ES-I3 (cell line): ENCODE measurements around the gene ACOT8.
"Not testable (repeated sequence)": the region's sequence is repeated elsewhere in the genome, so short reads cannot be mapped to it uniquely, and the experiment has no call there.

Experiments used
- H3K36me3 ChIP-seq: 2 replicates; pipeline ENCODE4 v1.6.1; 2013; ENCODE audit warnings: mild to moderate bottlenecking, low read length, control low read depth, moderate library complexity; ENCODE audit not compliant: insufficient read depth
- H3K4me1 ChIP-seq: 2 replicates; pipeline ENCODE4 v1.6.1; 2013; ENCODE audit warnings: mild to moderate bottlenecking, control low read depth, low read length; ENCODE audit not compliant: insufficient read depth
- H3K9ac ChIP-seq: 2 replicates; pipeline ENCODE4 v1.6.1; 2013; ENCODE audit warnings: low read depth, mild to moderate bottlenecking, low read length, moderate library complexity
- H3K9me3 ChIP-seq: 2 replicates; pipeline ENCODE4 v1.6.1; 2013; ENCODE audit warnings: mild to moderate bottlenecking, low read length, moderate library complexity; ENCODE audit not compliant: control insufficient read depth, insufficient read depth

ACOT8 gene

GRCh38 chr20:45833883-45834796 is 23.1 kb downstream of the ACOT8 start:
- Histone ChIP-seq H3K9ac (peak overlapping the region; percentile 98), H3K9me3 (no peaks in the 10 kb centered on the region), H3K4me1 (peaks cover 15% of the 10 kb centered on the region), H3K36me3 (peaks cover 4% of the 10 kb centered on the region; the same call in 1 of the 2 replicates)

GRCh38 chr20:45833030-45833882 is 23.9 kb downstream of the ACOT8 start, which contains the start of gene SNX21:
Gene SNX21, plus strand, starts transcription at chr20:45833799. Its CDS starts 121 bp downstream, at chr20:45833920.
- Histone ChIP-seq H3K9ac (peak within 1 kb of the TSS; percentile 98), H3K9me3 (no peaks in the 10 kb centered on the region), H3K36me3 (peaks cover 4% of the 10 kb centered on the region; the same call in 1 of the 2 replicates), H3K4me1 (peaks cover 15% of the 10 kb centered on the region)

- Histone ChIP-seq H3K9ac (no peak overlapping the region), H3K9me3 (no peaks in the 10 kb centered on the region), H3K36me3 (peaks cover 4% of the 10 kb centered on the region; the same call in 1 of the 2 replicates), H3K4me1 (peaks cover 15% of the 10 kb centered on the region)
Observed at GRCh38 chr20:45832619-45833018, 24.6 kb downstream of the ACOT8 start.

GRCh38 chr20:45829673-45830106 is 27.5 kb downstream of the ACOT8 start:
- H3K9ac ChIP-seq, H3K4me1 ChIP-seq, H3K36me3 ChIP-seq, H3K9me3 ChIP-seq: not testable (repeated sequence)

GRCh38 chr20:45828589-45828988 is 28.6 kb downstream of the ACOT8 start:
- Histone ChIP-seq H3K36me3 (no peaks in the 10 kb centered on the region), H3K9me3 (no peaks in the 10 kb centered on the region), H3K9ac (no peak overlapping the region), H3K4me1 (peaks cover 3% of the 10 kb centered on the region; the same call in 1 of the 2 replicates)

GRCh38 chr20:45827712-45828111 is 29.5 kb downstream of the ACOT8 start:
- H3K4me1 ChIP-seq = no peaks in the 10 kb centered on the region
- no peak overlapping the region for H3K9ac ChIP-seq
- H3K36me3 ChIP-seq = no peaks in the 10 kb centered on the region
- no peaks in the 10 kb centered on the region for H3K9me3 ChIP-seq

GRCh38 chr20:45827030-45827652 is 30.1 kb downstream of the ACOT8 start, which contains the start of gene TNNC2:
Gene TNNC2, minus strand, starts transcription at chr20:45827312. Its CDS starts 64 bp downstream, at chr20:45827248.
- no peak within 1 kb of the TSS for H3K9ac ChIP-seq
- 0 out of 2 replicates have a peak, but pooled peaks cover 5% of the 10 kb centered on the region for H3K4me1 ChIP-seq
- H3K9me3 ChIP-seq = no peaks in the 10 kb centered on the region
- no peaks in the 10 kb centered on the region for H3K36me3 ChIP-seq

GRCh38 chr20:45826381-45827019 is 30.7 kb downstream of the ACOT8 start:
- Histone ChIP-seq H3K36me3 (no peaks in the 10 kb centered on the region), H3K4me1 (0 out of 2 replicates have a peak, but pooled peaks cover 8% of the 10 kb centered on the region), H3K9me3 (no peaks in the 10 kb centered on the region), H3K9ac (no peak overlapping the region)

GRCh38 chr20:45823949-45824835 is 33.0 kb downstream of the ACOT8 start:
- peak overlapping the region; percentile 32 for H3K9ac ChIP-seq

GRCh38 chr20:45822857-45823256 is 34.3 kb downstream of the ACOT8 start:
- no peaks in the 10 kb centered on the region for H3K36me3 ChIP-seq
- H3K4me1 ChIP-seq = peaks cover 12% of the 10 kb centered on the region; the same call in 1 of the 2 replicates
- H3K9ac ChIP-seq = peak overlapping the region; percentile 18; the same call in 1 of the 2 replicates
- no peaks in the 10 kb centered on the region for H3K9me3 ChIP-seq

More at GRCh38 chr20:45823949-45824835, 33.0 kb downstream of the ACOT8 start:
- H3K9me3 ChIP-seq = no peaks in the 10 kb centered on the region
- peaks cover 11% of the 10 kb centered on the region; the same call in 1 of the 2 replicates for H3K4me1 ChIP-seq
- H3K36me3 ChIP-seq = no peaks in the 10 kb centered on the region

GRCh38 chr20:45821947-45822346 is 35.2 kb downstream of the ACOT8 start:
- Histone ChIP-seq H3K4me1 (peaks cover 15% of the 10 kb centered on the region; the same call in 1 of the 2 replicates), H3K9me3 (no peaks in the 10 kb centered on the region), H3K36me3 (no peaks in the 10 kb centered on the region), H3K9ac (no peak overlapping the region)

GRCh38 chr20:45819466-45819865 is 37.7 kb downstream of the ACOT8 start:
- Histone ChIP-seq H3K9ac (no peak overlapping the region), H3K4me1 (peaks cover 15% of the 10 kb centered on the region; the same call in 1 of the 2 replicates), H3K36me3 (peaks cover 9% of the 10 kb centered on the region), H3K9me3 (no peaks in the 10 kb centered on the region)
